Activated T-cell treated with anti-CD3 and anti-CD28 coated beads for 48 hours (primary cell): ENCODE data around the gene PZP.

Experiments used
- DNase-seq: peaks from one replicate; pipeline ENCODE4 v3.0.0-alpha.2; 2020; ENCODE audit warnings: low read depth

PZP gene

GRCh38 chr12:9124383-9125031, 83.7 kb downstream of the PZP start:
- DNase-seq = no peak

DNA sequence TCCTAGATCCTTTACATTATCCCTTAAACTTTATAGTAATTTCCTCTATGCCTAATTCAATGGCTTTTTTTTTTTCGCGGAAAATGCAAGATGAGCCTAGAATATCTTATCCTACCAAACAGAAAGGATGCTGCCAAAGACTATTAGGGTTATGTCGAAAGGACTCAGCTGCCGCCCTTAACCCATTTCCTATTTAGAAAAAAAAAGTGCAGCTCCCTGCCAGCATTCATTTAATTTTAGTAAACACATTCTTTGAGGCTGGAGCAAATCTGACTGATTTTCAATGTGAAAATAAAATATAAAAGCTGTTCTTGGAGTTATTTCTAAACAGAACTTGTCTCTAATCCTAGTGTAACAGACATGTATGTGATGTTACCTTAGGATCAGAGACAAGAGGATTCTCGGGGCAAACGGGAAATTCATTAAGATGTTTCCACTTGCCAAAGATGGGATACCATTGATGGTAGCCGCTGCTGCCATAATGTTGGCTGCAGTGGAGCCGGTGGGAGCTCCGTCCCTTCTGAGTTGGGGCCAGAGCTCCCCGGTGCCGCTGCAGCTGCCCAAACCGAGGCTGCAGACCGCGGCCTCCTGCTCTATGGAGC, 84.3 kb downstream of the PZP start:
- DNase-seq = no peak

DNA sequence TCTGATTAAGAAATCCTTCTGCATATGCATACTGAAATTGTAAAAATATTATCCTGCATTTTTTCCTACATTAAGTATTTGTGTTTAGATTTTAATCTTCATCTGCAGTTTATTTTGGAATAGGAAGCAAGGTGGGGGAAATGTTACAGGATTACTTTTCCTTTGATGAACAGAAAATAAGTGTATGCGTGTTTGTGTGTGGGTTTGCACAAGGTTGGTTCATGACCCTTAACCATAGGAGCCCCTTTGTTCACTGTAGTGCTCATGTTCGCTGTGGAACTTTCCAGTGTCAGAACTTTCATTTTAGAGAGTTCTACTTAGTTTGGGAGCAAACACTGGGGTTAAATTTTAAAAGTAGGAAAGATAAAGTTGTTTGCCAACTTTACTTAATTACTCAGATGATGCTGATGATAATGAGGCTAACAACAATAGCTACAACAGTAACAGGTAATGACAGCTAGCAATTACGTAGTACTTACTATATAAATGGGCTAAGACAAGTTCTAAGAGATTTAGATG, 86.0 kb downstream of the PZP start:
- DNase-seq = no peak

DNA sequence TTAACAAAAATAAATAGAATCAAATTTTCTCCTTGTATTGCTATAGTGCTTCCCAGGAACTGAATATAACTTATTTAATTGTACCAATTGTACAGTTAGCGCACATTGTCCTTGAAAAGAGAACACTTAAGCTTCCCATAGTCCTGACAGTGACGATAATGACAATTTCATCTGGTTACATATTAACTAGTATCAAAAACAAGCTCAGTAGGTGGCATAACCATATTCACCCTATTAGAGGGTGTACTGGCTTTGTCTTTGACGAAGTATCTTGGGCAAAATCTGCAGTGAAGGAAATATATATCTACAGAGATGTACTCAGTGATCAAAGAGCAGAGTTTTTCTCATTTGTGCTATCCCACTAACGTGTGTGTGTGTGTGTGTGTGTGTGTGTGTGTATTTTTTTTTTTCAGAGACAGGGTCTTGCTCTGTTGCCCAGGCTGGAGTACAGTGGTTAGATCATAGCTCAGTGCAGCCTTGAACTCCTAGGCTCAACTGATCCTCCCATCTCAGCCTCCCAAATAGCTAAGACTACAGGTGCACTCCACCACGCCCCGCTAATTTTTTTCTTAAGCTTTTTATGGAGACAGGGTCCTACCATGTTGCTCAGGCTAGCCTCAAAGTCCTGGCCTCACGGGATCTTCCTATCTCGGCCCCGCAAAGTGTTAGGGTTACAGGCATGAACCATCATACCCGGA, 87.6 kb downstream of the PZP start:
- no peak for DNase-seq

GRCh38 chr12:9118158-9118557, 90.0 kb downstream of the PZP start:
- DNase-seq = no peak

GRCh38 chr12:9115731-9116559, 92.2 kb downstream of the PZP start, which contains the start of gene A2M:
Gene A2M, minus strand, starts transcription at chr12:9115919. Its CDS starts 70 bp downstream, at chr12:9115849.
- DNase-seq = no peak

GRCh38 chr12:9114946-9115345, 93.2 kb downstream of the PZP start:
- no peak for DNase-seq

DNA sequence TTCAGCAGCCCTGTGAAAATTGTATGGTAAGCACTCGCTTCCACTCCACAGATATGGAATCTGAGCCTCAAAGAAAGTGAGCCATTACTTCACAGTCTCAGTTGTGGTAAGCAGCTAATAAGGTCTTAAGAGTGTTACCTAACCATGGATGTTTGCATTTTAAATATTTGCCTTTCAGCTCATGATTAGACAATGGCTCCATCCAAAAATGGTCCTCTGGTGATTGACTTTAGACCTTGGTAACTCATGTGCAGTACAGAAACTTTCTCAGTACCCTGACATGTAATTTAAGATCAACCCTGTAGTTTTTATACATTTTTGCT, 94.2 kb downstream of the PZP start:
- no peak for DNase-seq

GRCh38 chr12:9113296-9113986, 94.8 kb downstream of the PZP start:
- no peak for DNase-seq

DNA sequence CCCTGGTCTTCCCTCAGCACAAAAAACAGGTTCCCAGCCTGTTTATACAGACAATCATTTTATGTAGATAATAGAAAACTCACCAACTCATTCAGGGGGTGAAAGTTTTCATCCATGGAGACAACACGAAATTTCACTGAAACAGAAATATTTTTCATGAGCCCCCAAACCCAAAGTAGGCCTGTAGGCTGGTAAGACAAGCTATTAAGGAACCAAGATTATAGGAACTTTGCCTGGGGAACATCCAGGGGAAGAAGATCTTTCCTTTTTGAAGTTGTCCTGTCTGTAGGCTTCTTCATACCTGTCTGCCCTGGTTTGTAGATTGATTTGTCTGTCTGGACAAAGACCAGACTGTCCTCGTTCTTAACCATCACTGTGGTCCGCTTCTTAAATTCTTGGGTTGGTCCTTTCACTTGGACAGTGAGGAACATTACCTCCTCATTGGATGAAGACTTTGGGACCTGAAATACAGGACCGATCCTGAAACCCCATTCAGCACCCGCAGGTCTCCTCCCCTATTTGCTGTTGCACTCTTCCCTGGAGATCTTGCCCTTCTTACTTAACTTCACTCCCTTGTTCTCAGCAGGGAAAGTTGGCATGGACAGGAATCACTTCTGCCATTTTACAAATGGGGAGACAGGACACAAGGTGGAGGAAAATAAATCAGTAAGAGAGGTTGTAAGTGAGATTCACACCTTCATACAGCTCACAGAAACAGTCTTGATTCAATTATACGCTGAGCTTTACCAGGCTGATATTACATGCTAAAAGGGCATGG, 95.9 kb downstream of the PZP start:
- no peak for DNase-seq

- DNase-seq = no peak
Observed at GRCh38 chr12:9111525-9111924, 96.7 kb downstream of the PZP start.

DNA sequence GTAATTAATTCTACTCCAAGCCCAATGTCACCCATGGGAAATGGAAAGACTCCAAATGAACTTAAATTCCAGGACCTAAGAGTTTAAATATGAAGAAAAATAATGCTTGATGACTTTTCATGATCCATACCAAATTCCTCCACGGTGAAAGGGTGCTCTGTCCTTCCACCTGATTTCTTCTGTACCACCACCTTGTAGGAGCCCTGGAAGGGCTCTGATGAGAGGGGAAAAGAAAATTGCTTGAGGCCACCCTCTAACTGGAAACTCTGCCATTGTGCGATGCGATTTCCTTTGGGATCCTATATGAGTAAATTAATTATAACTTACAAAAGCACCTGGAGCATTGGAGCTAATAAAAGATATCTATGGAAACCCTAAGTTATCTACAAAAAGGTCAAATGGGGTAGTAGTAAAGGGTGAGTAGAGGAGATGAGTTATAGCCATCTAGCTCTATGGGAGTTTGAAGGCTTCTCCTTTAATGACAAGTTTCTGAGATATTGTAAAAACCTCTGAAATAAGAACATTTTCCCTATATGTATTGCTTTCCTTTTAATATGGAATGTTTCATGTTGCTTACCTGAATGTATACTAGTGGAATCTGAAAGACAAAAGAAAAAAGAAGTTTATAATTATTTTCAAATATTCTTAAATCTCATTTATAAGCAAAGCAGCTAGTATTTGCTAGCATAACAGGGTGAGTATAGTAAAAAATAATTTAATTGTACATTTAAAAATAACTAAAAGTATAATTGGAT, 98.3 kb downstream of the PZP start:
- DNase-seq = no peak

DNA sequence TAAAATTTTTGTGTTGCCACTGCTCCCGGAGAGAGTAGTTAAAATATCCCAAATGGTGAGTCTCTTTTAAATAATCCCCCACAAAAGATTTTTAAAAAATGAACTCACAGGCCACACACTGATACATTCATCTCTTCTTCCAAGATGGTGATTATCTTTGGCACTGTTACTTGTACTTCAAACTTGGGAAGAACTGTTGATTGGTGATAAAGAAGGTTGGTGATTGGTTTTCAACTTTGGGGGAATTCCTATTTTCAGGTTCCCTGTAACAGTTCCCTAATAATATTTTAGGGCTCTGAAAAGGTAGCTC, 99.0 kb downstream of the PZP start:
- DNase-seq = no peak

- DNase-seq = no peak
Observed at GRCh38 chr12:9108504-9109212, 99.5 kb downstream of the PZP start.

DNA sequence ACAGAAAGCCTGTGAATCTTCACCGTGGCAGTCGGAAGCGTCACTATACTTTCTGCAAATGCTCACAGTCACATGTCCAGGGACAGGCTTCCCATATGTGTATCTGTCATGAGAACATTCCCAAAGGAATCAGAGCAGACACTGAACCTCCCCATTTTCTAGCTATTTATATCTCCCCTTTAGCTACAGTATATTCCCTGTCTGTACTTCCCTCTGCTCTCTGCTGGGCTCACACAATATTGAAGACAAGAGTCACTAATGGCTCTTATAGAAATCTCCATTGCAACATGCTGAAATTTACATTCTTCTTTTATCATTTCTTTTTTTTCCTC, 100.7 kb downstream of the PZP start:
- DNase-seq = no peak

DNA sequence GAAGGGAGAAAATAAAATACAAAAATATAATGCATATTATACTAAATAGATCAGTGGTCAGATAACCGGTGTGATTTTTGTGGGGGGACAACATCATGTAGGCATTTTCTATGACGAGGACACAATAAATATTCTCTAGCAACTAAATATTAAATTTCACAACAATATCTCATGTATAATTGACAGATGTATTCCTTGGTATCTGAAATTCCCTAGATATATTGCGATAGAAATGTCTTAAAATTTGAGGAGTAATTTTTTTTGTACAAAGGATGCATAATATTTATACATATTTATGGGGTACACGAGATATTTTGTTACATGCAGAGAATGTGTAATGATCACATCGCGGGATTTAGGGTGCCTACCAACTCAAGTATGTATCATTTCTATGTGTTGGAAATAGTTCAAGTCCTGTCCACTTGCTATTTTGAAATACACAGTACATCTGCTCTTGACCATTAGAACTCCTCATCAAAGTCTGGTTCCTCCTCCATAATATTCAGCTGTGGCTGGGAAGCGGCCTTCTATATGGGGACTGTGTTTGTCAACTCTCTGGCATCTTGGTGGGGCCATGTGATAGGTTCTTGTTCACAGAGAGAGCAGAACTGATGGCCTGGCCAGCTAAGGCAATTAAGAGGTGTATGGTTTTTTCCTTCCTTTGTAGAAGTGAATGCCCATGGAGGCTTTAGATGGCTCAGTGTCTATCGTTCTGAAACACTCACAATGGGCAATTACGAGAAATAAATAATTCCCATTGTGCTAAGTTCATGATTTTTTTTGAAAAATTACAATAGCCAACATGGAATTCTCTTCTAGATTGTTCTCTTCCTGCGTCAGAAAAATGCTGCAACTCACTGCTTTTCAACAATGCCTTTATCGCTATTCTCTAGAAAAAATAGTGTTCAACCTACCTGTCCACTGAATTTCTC, 101.3 kb downstream of the PZP start:
- DNase-seq = no peak

- DNase-seq = no peak
Observed at GRCh38 chr12:9106067-9106466, 102.1 kb downstream of the PZP start.

GRCh38 chr12:9104767-9105423, 103.3 kb downstream of the PZP start:
- no peak for DNase-seq
